Bronchial epithelial cell (primary cell): ENCODE data around the gene PCK1. TPM values are rescaled to one million over a fixed set of nuclear protein-coding genes. Genes with fewer than 3 reads are reported as not detected.

Experiments
- DNase-seq: peaks from one replicate; pipeline ENCODE4 v3.0.0-alpha.2; 2010; ENCODE audit warnings: low read depth
- FAIRE-seq: peaks from 2 replicates; lab custom pipeline; 2011; peaks lifted over from hg19 to GRCh38; lab: Jason Lieb, UNC
- H3K27me3 ChIP-seq: 2 replicates; pipeline ENCODE4 v1.5.1; 2011; ENCODE audit warnings: low read length; ENCODE audit not compliant: control insufficient read depth, insufficient read depth
- H3K36me3 ChIP-seq: 2 replicates; pipeline ENCODE4 v1.5.1; 2011; ENCODE audit warnings: low read length; ENCODE audit not compliant: control insufficient read depth, insufficient read depth
- H3K4me3 ChIP-seq: 2 replicates; pipeline ENCODE4 v1.5.1; 2011; ENCODE audit warnings: mild to moderate bottlenecking, low read depth, low read length, control low read depth
- CTCF ChIP-seq: IDR thresholded peaks from 2 replicates; pipeline ENCODE4 v1.5.1; 2011; ENCODE audit warnings: mild to moderate bottlenecking, moderate library complexity, low read length, control low read depth, inconsistent platforms; ENCODE audit not compliant: insufficient read depth, severe bottlenecking
- total RNA-seq: library from RNA; depleted of rRNA; stranded (reverse); fragments of >200 nt; gene quantifications from 2 replicates; pipeline ENCODE4 v1.2.1, GENCODE V29; 2014

PCK1 gene
- total RNA-seq, 1 donor from 2014 or later = not detected

- Histone ChIP-seq H3K27me3 (peaks cover 1% of the 10 kb centered on the region), H3K36me3 (no peaks in the 10 kb centered on the region), H3K4me3 (no peak overlapping the region)
- TF ChIP-seq CTCF = no peak
- no peak for FAIRE-seq
- DNase-seq = no peak
Observed at GRCh38 chr20:57559658-57560553, 1.0 kb upstream of the PCK1 start.

DNA sequence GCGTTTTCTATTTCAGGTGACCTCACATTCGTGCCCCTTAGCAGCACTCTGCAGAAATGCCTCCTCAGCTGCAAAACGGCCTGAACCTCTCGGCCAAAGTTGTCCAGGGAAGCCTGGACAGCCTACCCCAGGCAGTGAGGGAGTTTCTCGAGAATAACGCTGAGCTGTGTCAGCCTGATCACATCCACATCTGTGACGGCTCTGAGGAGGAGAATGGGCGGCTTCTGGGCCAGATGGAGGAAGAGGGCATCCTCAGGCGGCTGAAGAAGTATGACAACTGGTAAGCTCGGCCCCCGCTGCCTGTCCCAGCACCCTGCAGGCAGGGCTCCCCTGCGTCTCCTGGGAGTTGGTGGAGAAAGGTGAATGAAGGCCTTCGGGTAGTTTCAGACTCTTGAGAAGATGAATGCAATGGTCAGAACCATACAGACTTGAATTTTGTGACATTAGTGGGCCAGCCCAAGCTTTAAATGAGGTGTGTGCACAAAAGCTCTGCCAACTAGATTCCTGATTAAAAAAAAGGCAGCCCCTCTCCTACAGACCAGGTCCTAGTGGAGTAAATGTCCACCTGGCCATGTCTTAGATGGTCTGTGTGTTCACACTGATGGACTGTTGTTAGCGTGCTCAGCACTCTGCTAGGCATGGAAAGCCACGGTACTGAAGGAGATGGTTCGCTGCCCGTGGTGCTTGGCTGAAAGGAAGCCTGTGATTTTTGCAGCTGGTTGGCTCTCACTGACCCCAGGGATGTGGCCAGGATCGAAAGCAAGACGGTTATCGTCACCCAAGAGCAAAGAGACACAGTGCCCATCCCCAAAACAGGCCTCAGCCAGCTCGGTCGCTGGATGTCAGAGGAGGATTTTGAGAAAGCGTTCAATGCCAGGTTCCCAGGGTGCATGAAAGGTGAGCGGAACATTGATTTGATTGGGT is 708 bp downstream of the PCK1 start:
- TF ChIP-seq CTCF = no peak
- Histone ChIP-seq H3K4me3 (no peak overlapping the region), H3K36me3 (no peaks in the 10 kb centered on the region), H3K27me3 (peaks cover 3% of the 10 kb centered on the region)
- FAIRE-seq (no peak), DNase-seq (no peak)

GRCh38 chr20:57562541-57563465 is 1.9 kb downstream of the PCK1 start:
- no peak for TF ChIP-seq CTCF
- Histone ChIP-seq H3K4me3 (no peak overlapping the region), H3K36me3 (no peaks in the 10 kb centered on the region), H3K27me3 (peaks cover 5% of the 10 kb centered on the region)
- FAIRE-seq (no peak), DNase-seq (no peak)

GRCh38 chr20:57563522-57563921 is 2.6 kb downstream of the PCK1 start:
- Histone ChIP-seq H3K27me3 (peaks cover 7% of the 10 kb centered on the region), H3K4me3 (no peak overlapping the region), H3K36me3 (no peaks in the 10 kb centered on the region)
- TF ChIP-seq CTCF = no peak
- FAIRE-seq (no peak), DNase-seq (no peak)

- FAIRE-seq = no peak
- no peak for DNase-seq
- Histone ChIP-seq H3K36me3 (no peaks in the 10 kb centered on the region), H3K27me3 (peaks cover 7% of the 10 kb centered on the region), H3K4me3 (no peak overlapping the region)
- TF ChIP-seq CTCF = no peak
Observed at GRCh38 chr20:57564180-57564802, 3.4 kb downstream of the PCK1 start.
